Measurements from ENCODE around the gene PLEKHN1. TPM values are rescaled to one million over a fixed set of nuclear protein-coding genes. Genes with fewer than 3 reads are reported as not detected.
"Not testable (repeated sequence)": the region's sequence is repeated elsewhere in the genome, so short reads cannot be mapped to it uniquely, and the experiment has no call there.

The PLEKHN1 gene
- polyA plus RNA-seq, 4 donors: 0.13 to 0.70 (median 0.32) TPM

- no peak for DNase-seq (ENCODE audit: low read depth in 4 of 4, low spot score in 2 of 4)
Measured at GRCh38 chr1:941588-942383, 24.5 kb upstream of the PLEKHN1 start.

- DNase-seq (ENCODE audit: low read depth in 4 of 4, low spot score in 2 of 4): no peak
Measured at GRCh38 chr1:942411-942821, 23.9 kb upstream of the PLEKHN1 start.

GRCh38 chr1:942864-943533, 23.3 kb upstream of the PLEKHN1 start:
- no peak for DNase-seq (ENCODE audit: low read depth in 4 of 4, low spot score in 2 of 4)

- DNase-seq (ENCODE audit: low read depth in 4 of 4, low spot score in 2 of 4): no peak
Measured at GRCh38 chr1:943545-944340, 22.5 kb upstream of the PLEKHN1 start.

- DNase-seq (ENCODE audit: low read depth in 4 of 4, low spot score in 2 of 4): peak in 1 of 4 donors; percentile 83
Measured at GRCh38 chr1:944341-945325, 21.6 kb upstream of the PLEKHN1 start.

- DNase-seq (ENCODE audit: low read depth in 4 of 4, low spot score in 2 of 4): no peak
Measured at GRCh38 chr1:945688-946556, 20.4 kb upstream of the PLEKHN1 start.

- not testable (repeated sequence) for DNase-seq (ENCODE audit: low read depth in 4 of 4, low spot score in 2 of 4)
Measured at GRCh38 chr1:946811-947210, 19.5 kb upstream of the PLEKHN1 start.

GRCh38 chr1:947958-948357, 18.3 kb upstream of the PLEKHN1 start:
- no peak for DNase-seq (ENCODE audit: low read depth in 4 of 4, low spot score in 2 of 4)

- DNase-seq (ENCODE audit: low read depth in 4 of 4, low spot score in 2 of 4): no peak
Measured at GRCh38 chr1:950268-950667, 16.0 kb upstream of the PLEKHN1 start.

- DNase-seq (ENCODE audit: low read depth in 4 of 4, low spot score in 2 of 4): no peak
Measured at GRCh38 chr1:950881-951280, 15.4 kb upstream of the PLEKHN1 start.

- DNase-seq (ENCODE audit: low read depth in 4 of 4, low spot score in 2 of 4): no peak
Measured at GRCh38 chr1:951364-951763, 14.9 kb upstream of the PLEKHN1 start.

GRCh38 chr1:952201-952600, 14.1 kb upstream of the PLEKHN1 start:
- DNase-seq (ENCODE audit: low read depth in 4 of 4, low spot score in 2 of 4): no peak

- DNase-seq (ENCODE audit: low read depth in 4 of 4, low spot score in 2 of 4): no peak
Measured at GRCh38 chr1:952603-953002, 13.7 kb upstream of the PLEKHN1 start.

GRCh38 chr1:953524-954320, 12.6 kb upstream of the PLEKHN1 start:
- DNase-seq (ENCODE audit: low read depth in 4 of 4, low spot score in 2 of 4): no peak

GRCh38 chr1:954927-955326, 11.4 kb upstream of the PLEKHN1 start:
- no peak for DNase-seq (ENCODE audit: low read depth in 4 of 4, low spot score in 2 of 4)

GRCh38 chr1:955474-955873, 10.8 kb upstream of the PLEKHN1 start:
- DNase-seq (ENCODE audit: low read depth in 4 of 4, low spot score in 2 of 4): no peak

GRCh38 chr1:956636-957035, 9.6 kb upstream of the PLEKHN1 start:
- no peak for DNase-seq (ENCODE audit: low read depth in 4 of 4, low spot score in 2 of 4)
